Dedifferentiated amniotic fluid mesenchymal stem cell (primary cell): ENCODE measurements around the gene RNU5B-1.

ENCODE experiments used
- DNase-seq: peaks from one replicate; pipeline ENCODE4 v3.0.0-alpha.2; 2016; ENCODE audit errors: extremely low spot score

The RNU5B-1 gene

DNA sequence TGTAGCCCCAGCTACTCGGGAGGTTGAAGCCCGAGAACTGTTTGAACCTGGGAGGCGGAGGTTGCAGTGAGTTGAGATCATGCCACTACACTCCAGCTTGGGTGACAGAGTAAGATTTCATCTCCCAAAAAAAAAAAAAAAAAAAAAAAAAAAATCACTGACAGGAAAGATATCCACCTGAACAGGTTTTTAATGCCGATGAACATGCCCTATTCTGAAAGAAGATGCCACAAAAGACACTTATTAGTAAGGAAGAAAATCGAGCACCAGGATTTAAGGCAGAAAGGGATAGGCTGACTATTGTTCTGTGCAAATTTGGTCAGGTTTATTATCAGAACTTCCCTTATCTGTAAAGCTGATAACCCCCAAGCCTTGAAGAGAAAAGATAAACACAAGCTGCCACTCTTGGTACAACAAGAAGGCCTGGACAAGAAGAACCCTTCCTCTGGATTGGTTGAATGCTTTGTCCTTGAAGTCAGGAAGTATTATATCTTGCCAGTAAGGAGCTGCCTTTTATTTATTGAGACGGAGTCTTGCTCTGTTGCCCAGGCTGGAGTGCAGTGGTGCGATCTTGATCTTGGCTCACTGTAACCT is 15.1 kb upstream of the RNU5B-1 start:
- no peak for DNase-seq

DNA sequence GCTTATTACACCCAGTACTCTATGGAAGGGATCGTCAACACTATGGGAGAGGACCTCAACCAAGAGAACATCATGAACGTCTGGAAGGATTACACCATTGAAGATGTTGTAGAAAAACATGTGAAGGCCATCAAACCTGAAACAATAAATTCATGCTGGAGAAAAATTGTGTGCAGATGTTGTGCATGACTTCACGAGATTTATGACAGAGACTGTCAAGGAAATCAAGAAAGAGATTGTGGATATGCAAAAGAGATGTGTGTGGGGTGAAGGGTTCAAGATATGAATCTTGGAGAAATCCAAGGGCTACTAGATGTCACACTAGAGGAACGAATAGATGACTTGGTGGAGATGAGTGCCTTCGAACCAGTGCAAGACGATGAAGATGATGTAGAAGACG is 14.2 kb upstream of the RNU5B-1 start:
- DNase-seq = no peak

DNA sequence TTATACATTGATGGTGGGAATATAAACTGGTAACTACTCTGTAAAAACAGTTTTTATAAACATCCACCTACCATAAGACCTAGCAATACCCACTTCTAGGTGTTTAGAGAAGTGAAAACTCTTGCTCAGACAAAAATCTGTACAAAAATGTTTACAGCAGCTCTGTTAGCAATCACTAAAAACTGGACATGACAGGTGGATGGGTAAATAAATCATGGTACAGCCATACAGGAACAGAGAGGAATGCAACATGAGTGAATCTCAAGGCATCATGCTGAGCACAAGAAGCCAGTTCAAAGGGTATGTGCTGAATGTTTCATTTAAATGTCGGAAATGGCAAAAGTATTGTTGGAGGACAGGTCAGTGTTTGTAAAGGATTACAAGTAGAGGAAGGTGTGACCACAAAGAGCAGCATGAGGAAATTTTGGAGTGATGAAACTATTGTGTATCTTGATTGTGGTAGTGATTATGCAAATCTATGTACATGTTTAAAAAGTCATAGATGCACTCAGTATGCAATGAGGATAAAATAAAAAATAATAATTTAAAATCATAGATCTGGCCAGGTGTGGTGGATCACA is 11.4 kb upstream of the RNU5B-1 start:
- no peak for DNase-seq

- no peak for DNase-seq
Measured at GRCh38 chr15:65298731-65299130, 5.7 kb upstream of the RNU5B-1 start.

GRCh38 chr15:65300924-65301441 is 3.5 kb upstream of the RNU5B-1 start:
- no peak for DNase-seq

DNA sequence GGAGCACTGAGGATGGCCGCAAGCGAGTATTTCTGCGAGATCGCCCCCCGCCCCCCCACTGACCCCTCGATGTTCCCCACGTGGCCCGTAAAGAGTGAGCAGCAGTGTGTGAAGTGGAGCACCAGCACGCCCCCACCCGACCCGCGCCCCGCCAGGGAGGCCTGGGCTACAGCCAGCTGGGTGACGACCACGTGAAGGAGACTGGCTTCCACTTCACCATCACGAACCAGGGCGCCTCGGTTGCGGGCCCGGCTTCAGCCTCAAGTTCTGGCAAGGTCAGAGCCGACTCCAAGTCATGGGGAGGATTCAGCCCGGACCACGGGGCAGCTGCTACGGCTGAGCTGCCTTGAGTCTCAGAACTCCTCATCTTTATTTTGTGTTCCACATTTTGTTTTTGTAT is 2.4 kb upstream of the RNU5B-1 start:
- DNase-seq = no peak

GRCh38 chr15:65303687-65304380 is 643 bp upstream of the RNU5B-1 start:
- DNase-seq = peak; percentile 45

- no peak for DNase-seq
Measured at GRCh38 chr15:65305150-65305758, 777 bp downstream of the RNU5B-1 start.

DNA sequence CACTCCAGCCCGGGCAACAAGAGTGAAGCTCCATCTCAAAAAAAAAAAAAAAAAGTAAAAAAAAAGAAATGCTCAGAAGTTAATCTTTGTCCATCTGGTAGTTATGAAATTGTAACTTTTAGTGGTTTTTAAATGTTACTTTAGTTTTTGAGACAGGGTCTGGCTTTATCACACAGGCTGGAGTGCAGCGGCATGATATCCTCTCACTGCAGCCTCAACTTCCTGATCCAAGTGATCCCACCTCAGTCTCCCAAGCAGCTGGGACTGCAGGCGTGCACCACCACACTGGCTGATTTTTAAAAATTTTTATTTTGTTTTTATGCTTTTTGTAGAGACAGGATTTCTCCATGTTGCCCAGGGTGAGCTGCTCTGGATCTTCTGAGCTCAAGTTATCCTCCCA is 1.3 kb downstream of the RNU5B-1 start:
- no peak for DNase-seq

DNA sequence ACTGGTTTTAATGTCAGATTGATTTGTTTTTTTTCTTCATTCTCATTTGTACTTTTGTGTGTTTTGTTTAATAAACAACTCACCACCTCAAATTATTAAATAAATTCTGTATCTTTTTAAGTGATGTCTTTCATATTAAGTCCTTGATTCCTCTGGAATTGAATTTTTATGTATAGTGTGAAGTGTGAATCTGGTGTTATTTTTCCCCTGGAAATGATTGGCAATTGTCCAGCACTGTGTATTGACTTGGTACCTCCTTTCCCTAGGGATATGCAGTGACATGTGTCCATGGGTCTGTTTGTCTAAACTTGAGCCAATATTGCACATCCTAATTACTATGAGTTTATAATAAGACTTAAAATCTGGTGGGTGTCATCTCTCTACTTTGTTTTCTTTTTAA is 2.1 kb downstream of the RNU5B-1 start:
- no peak for DNase-seq

- no peak for DNase-seq
Measured at GRCh38 chr15:65307978-65308377, 3.5 kb downstream of the RNU5B-1 start.

- no peak for DNase-seq
Measured at GRCh38 chr15:65309882-65310418, 5.5 kb downstream of the RNU5B-1 start.

DNA sequence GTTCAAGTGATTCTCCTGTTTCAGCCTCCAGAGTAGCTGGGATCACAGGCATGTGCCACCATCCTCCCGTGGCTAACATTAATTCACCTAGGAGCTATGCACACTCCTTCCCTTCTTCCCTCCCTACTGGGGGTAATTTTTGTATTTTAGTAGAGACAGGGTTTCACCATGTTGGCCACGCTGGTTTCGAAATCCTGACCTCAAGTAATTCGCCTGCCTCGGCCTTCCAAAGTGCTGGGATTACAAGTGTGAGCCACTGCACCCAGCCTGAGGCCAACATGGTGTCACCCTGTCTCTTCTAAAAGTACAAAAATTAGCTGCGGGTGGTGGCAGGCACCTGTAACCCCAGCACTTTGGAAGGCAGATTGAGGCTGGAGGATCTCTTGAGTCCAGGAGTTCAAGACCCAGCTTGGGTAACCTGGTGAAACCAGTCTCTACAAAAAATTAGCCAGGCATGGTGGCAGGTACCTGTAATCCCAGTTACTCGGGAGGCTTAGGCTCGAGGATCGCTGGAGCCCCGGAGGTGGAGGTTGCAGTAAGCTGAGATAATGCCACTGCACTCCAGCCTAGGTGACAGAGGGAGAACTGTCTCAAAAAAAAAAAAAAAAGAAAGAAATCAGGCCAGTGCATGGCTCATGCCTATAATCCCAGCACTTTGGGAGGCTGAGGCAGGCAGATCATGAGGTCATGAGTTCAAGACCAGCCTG is 6.1 kb downstream of the RNU5B-1 start:
- no peak for DNase-seq

- DNase-seq = no peak
Measured at GRCh38 chr15:65311760-65312159, 7.3 kb downstream of the RNU5B-1 start.

DNA sequence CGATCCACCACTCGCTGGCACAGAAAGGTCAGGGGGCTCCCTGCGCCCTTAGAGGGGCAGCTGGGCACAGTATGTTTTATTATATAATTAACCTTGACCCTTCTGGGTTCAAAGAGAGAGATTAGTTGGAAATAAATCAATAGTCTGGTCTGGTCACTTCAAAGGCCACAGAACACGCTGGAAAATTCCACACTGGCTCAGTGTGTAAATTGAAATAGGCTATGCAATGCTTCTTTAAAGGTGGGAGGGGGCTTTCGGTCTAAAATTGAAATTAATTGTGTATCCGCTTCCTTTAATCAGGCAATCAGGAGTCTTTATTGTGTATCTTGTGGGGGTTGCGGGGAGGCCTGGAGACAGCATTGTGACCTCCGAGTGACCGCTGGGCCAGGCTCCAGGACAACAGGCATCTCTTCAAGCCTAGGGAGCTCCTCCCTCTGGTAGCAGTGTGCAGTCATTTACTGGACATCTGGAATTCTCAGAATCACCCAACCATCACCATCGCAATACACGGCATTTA is 8.0 kb downstream of the RNU5B-1 start:
- DNase-seq = no peak

DNA sequence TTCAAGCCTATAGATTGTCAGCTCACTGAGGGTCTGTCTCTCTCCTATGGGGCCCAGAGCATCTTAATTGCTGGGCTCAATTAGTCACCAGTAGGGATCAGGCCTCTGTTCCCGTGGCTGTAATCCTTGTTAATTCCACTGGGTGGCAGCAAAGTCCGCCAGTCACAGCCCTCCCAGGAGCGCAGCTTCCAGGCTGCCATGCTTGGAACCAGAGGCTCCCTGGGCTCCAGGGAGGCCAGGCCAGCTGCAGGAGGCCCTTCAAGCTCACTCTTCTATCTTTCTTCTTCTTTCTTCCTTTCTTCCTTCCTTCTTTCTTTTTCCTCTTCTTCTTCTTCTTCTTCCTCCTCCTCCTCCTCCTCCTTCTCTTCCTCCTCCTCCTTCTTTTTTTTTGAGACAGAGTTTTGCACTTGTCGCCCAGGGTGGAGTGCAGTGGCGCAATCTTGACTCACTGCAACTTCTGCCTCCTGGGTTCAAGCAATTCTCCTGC is 14.4 kb downstream of the RNU5B-1 start:
- DNase-seq = peak; percentile 69

DNA sequence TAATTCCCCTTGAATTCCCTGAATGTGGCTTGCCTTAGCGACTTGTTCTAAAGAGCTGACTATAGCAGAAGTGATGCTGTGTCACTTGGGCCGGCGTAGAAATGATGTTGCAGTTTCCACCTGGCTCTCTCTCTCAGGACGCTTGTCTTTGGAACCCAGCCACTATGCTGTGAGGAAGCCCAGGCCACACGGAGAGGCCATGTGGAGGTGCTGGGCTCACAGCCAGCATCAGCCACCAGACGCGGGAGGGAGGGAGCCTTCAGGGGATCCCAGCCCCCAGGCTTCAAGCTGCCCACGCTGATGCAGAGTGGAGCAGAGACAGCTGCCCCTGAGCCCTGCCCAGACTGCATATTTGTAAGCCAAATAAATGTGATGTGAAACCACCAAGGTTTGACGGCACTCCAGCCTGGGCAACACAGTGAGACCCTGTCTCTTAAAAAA is 18.6 kb downstream of the RNU5B-1 start:
- no peak for DNase-seq

DNA sequence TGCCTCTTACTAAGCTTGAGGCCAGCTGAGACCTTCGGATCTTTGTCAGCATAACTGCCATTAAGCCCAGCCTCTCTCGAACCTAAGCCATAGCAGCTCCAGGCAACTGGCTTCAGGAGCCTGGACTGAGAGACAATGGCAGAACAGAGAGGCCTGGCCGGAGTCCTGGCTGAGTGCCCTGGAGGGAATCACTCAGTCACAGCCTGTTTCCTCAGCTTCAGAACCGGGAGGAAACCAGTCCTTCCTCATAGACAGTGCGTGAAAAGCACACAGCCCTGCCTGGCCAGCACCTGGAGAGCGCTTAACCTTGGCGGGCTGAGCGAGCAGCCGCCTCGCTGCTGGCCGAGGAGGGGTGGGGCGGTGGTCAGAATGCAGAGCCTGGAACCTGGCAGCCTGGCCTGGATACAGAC is 21.6 kb downstream of the RNU5B-1 start:
- DNase-seq = no peak

DNA sequence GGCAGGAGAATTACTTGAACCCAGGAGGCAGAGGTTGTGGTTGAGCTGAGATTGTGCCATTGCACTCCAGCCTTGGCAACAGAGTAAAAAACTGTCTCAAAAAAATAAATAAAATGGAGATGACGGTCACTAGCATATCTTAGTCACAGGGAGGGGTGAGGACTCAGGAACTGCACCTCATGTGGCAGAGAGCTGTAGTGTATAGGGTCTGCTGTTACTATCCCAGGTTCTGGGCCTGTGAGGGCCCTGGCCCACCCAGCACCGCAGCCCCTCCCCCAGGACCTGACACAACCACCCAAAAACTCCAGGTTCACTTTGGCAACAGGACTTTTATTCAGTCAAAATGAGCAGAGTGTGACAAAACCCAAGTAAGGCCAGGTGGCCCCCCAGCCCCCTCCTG is 22.3 kb downstream of the RNU5B-1 start:
- no peak for DNase-seq

DNA sequence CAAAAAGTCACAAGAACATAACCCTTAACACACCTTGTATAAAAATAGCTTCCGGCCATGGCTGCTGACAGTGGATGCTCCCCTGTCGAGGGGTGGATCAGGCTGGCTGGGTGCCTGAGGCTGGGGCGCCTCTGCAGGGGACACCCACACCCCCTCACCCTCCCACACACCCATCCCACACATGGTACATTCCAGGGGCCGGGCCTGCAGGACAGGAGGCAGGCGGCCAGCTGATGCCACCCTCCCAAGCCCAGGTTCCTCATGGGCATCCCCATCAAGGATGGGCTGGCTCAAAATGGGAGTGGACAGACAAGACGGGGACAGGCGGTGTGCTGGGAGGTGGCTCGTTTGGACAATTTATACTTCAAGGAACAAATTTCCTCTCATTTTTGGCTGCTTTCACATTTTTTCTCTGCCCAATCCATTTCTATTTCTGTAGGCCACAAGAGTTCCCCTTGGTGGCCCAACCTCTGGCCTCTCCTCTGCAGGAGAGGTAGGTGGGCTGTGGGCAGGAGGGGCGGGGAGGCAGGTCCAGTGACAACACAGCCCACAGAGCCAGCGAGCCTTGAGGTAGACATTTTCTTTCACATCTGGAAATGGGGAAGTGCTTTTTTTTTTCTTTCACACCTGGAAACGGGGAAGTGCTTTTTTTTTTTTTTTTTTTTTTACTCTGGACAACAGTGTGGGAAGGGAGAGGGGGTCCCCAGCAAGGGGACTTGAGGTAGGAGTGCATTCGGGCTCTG is 23.3 kb downstream of the RNU5B-1 start:
- DNase-seq = no peak
